ENCODE data around the gene HHAT. TPM values are rescaled to one million over a fixed set of nuclear protein-coding genes. Genes with fewer than 3 reads are reported as not detected.

Gene HHAT
- polyA plus RNA-seq, 3 donors: 1.1 to 1.6 (median 1.5) TPM

- Histone ChIP-seq H3K4me1 (ENCODE audit: control insufficient read depth in 1 of 2, insufficient read depth in 2 of 2, low read length in 2 of 2) (no peaks in the 10 kb centered on the region), H3K9me3 (replicated peaks in 1 of 2; ENCODE audit: control insufficient read depth in 1 of 2, insufficient read depth in 1 of 2, low read length in 2 of 2) (no peaks in the 10 kb centered on the region), H4K20me1 (ENCODE audit: insufficient read depth, low read length) (no peaks in the 10 kb centered on the region), H3K79me2 (ENCODE audit: insufficient read depth, low read length) (no peaks in the 10 kb centered on the region), H3K4me3 (replicated peaks in 1 of 3; ENCODE audit: low read depth in 2 of 3, low read length in 3 of 3) (no peak overlapping the region), H3K36me3 (replicated peaks in 1 of 2; ENCODE audit: control insufficient read depth in 1 of 2, insufficient read depth in 2 of 2, low read length in 2 of 2) (no peaks in the 10 kb centered on the region), H3K27me3 (ENCODE audit: control insufficient read depth in 2 of 2, insufficient read depth in 2 of 2, low read length in 2 of 2) (no peaks in the 10 kb centered on the region), H2AFZ (ENCODE audit: insufficient read depth, low read depth, low read length, poor library complexity, severe bottlenecking) (no peak overlapping the region), H3K9ac (ENCODE audit: insufficient read depth, low read length, poor library complexity, severe bottlenecking) (no peak overlapping the region), H3K4me2 (replicated peaks; ENCODE audit: extremely low read depth, low read length, poor library complexity, severe bottlenecking) (no peak overlapping the region), H3K27ac (ENCODE audit: low read depth in 1 of 2, low read length in 2 of 2) (no peak overlapping the region)
- Mint-ChIP-seq H3K4me1 (no peaks in the 10 kb centered on the region), H3K9me3 (peaks cover 0 to 4% (median 0%) of the 10 kb centered on the region in 7 donors), H3K27ac (no peak overlapping the region), H3K36me3 (no peaks in the 10 kb centered on the region), H3K4me3 (no peak overlapping the region), H3K27me3 (ENCODE audit: low read depth in 3 of 3) (peaks cover 0 to 3% (median 2%) of the 10 kb centered on the region in 3 donors)
- TF ChIP-seq CTCF (IDR thresholded peaks at IDR 0.05): no peak
- intact Hi-C loops (cut with micrococcal nuclease): no loop called here
- DNase-seq: no peak
- WGBS (ENCODE audit: insufficient coverage): 96% methylated on average over 6 of the region's 7 CpGs
Observed at GRCh38 chr1:210707300-210708240, 378.9 kb downstream of the HHAT start.

GRCh38 chr1:210709701-210710100 is 381.0 kb downstream of the HHAT start:
- Mint-ChIP-seq H3K27me3 (ENCODE audit: low read depth in 3 of 3) (peaks cover 0 to 2% (median 1%) of the 10 kb centered on the region in 3 donors), H3K4me3 (no peak overlapping the region), H3K4me1 (no peaks in the 10 kb centered on the region), H3K9me3 (peaks cover 0 to 4% (median under 1%) of the 10 kb centered on the region in 7 donors), H3K36me3 (no peaks in the 10 kb centered on the region), H3K27ac (no peak overlapping the region)
- H3K9ac ChIP-seq (ENCODE audit: insufficient read depth, low read length, poor library complexity, severe bottlenecking): no peak overlapping the region
- H3K36me3 ChIP-seq (replicated peaks in 1 of 2; ENCODE audit: control insufficient read depth in 1 of 2, insufficient read depth in 2 of 2, low read length in 2 of 2): no peaks in the 10 kb centered on the region
- intact Hi-C loops (cut with micrococcal nuclease): no loop called here
- H3K79me2 ChIP-seq (ENCODE audit: insufficient read depth, low read length): no peaks in the 10 kb centered on the region
- no peak overlapping the region for H2AFZ ChIP-seq (ENCODE audit: insufficient read depth, low read depth, low read length, poor library complexity, severe bottlenecking)
- no peaks in the 10 kb centered on the region for H3K27me3 ChIP-seq (ENCODE audit: control insufficient read depth in 2 of 2, insufficient read depth in 2 of 2, low read length in 2 of 2)
- TF ChIP-seq CTCF (IDR thresholded peaks at IDR 0.05): no peak
- no peaks in the 10 kb centered on the region for H3K4me1 ChIP-seq (ENCODE audit: control insufficient read depth in 1 of 2, insufficient read depth in 2 of 2, low read length in 2 of 2)
- no peak for DNase-seq
- no peak overlapping the region for H3K4me2 ChIP-seq (replicated peaks; ENCODE audit: extremely low read depth, low read length, poor library complexity, severe bottlenecking)
- no peaks in the 10 kb centered on the region for H3K9me3 ChIP-seq (replicated peaks in 1 of 2; ENCODE audit: control insufficient read depth in 1 of 2, insufficient read depth in 1 of 2, low read length in 2 of 2)
- no peaks in the 10 kb centered on the region for H4K20me1 ChIP-seq (ENCODE audit: insufficient read depth, low read length)
- no CpG with 5 or more reads among the region's 2 CpGs for WGBS (ENCODE audit: insufficient coverage)
- H3K27ac ChIP-seq (ENCODE audit: low read depth in 1 of 2, low read length in 2 of 2): no peak overlapping the region
- no peak overlapping the region for H3K4me3 ChIP-seq (replicated peaks in 1 of 3; ENCODE audit: low read depth in 2 of 3, low read length in 3 of 3)
